GM19023 (cell line): ENCODE measurements around the gene GKN1.

ENCODE experiments used
- ATAC-seq: cut with Tn5 transposase; IDR thresholded peaks from one replicate; pipeline ENCODE4 v1.9.1; 2021; ENCODE audit warnings: mild to moderate bottlenecking, moderate library complexity; ENCODE audit not compliant: unreplicated experiment

Gene GKN1

DNA sequence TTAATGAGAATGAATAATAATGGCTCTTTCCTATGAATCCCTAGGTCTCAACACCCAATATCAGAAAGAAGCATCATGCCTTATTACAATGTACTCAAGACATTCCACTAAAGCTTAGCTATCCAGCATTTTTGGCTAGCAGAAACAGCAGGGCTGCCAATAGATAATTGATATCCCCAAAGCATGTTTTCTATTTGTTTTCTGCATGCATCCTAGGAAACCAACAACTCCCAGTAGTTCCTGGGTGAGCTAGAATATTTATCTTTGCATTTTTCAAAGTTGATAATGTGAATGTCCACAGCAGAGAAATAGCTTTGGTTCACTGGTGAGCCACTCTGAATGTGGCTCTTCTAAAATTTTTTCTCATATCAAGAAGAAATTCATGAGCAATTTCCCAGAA, 32.7 kb downstream of the GKN1 start:
- ATAC-seq, result no peak

- no peak for ATAC-seq
These were observed 33.2 kb downstream of the GKN1 start for GRCh38 chr2:69007603-69008002.

GRCh38 chr2:69010437-69011194, 36.2 kb downstream of the GKN1 start:
- ATAC-seq, result no peak

DNA sequence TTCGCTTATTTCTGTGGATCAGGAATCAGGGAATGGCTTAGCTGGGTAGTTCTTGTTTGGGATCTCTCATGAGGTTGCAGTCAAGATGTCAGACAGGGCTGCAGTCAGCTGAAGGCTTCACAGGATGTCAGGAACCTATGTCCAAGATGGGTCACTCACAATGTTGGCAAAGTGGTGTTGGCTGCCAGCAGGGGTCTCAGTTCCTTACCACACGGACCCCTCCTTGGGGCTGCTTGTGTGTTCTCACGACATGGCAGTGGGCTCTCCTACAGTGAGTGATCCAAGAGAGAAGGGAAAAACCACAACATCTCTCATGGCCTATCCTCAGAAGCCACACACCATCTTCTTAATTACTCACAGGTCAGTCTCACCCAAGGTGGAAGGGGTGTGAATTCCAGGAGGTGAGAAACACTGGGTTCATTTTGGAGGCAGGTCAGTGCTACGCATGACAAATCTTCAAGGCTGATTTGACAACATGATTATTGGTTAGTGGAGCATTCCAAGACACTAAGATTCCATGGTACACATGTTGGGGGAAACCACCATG, 37.2 kb downstream of the GKN1 start:
- ATAC-seq, result no peak

DNA sequence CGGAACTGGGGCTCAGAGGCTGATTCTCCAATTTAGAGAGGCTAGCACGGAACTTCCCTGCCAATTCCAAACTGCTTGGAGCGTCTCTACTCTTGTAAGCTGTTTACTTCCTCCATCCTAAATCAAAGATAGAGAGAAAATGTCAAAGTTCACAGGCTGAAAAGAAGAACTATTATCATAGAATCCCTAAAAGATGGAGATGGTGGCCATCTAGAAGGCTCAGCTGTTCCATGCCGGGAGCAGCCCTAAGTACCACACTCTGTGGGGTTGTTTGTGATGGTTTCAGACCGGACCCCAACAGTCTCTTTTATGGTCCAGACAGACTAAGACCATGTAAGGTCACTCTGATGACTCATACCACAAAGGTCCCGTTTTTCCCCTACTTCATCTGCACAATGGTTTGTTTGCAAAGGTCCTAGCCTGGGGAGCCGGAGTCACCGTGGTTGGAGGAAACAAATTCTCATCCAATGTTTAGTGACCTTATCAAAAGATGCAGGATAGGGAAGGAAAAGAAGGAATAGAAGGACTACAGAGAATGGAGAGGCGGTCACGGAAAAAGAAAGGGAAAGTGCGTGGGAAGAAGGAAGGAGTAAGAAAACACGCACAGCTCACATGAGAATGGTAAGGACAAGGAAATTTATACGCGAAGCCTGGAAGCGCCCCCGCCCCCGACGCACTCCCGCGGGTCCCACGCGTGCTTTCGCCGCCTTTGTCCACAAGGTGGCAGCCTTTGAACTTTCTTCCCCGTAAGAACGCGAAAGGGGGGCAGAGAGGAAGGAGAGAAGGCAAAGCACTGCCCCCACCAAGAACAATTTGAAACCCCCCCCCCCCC, 38.1 kb downstream of the GKN1 start:
- ATAC-seq, result no peak

- ATAC-seq, result no peak
These were observed 38.9 kb downstream of the GKN1 start, which contains the start of gene ANTXR1 for GRCh38 chr2:69013142-69013839. Gene ANTXR1, plus strand, starts transcription at chr2:69013179. Its CDS starts 321 bp downstream, at chr2:69013500.

DNA sequence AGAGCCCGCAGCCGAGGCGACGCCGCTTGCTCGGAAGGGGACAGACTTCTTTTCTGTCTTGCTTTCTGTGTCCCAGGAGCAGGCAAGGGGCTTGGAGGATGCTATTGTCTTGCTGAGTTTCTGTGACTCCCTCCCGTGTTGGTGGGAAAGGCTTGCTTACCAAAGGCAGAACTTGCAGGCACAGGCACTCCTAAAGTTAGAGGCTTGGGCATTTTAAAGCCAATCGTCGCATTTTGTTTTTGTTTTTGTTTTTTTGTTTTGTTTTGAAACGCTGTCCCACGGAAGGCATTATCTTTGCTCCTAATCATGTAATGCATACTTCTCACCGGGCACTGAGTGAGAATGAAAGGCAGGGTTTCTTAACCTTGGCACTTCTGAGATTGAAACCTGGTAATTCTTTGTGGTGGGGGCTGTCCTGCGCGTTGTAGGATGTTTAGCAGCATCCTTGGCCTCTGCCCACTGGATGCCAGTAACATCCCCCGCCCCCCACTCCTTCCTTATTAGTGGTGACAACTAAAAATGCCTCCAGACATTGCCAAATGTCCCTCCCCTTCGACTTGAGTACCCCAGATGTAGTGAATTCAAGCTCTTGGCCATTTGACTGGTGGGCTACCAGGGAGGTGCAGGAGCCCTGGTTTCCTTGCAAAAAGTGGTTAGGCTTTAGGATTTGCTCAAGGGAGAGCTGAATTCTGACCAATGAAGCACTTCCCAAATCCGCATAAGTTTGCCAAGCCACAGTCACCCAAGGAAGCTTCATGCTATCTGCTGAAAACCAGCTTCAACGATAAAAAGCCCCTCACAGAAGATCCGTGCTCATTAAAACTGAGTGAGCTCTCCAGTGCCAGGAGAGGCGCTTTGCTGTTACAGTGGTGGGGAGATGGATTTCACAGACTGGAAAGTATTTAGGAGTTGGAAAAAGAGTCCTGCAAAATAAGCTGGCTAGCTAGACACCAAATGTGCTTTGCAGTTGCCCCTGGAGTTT, 39.7 kb downstream of the GKN1 start:
- ATAC-seq, result no peak

GRCh38 chr2:69017080-69017479, 42.6 kb downstream of the GKN1 start:
- ATAC-seq, result no peak

DNA sequence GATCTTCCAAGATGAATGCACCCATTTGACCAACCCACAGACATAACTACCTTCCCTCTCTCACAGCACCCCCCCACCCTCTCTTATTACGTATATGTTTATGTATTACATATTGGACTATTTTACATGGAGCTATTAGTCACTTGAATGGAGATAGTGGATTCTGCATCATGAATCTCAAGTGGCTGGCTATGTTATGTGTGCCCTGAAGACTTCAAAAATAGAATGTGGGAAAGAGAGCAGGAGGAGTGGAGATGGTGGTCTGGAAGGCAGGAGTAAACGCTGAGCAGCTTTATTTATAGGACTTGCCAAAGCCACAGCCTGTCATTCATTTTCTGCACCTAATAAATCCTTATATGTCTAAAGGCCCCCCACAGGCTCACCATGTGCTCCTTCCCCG, 43.4 kb downstream of the GKN1 start:
- no peak for ATAC-seq

DNA sequence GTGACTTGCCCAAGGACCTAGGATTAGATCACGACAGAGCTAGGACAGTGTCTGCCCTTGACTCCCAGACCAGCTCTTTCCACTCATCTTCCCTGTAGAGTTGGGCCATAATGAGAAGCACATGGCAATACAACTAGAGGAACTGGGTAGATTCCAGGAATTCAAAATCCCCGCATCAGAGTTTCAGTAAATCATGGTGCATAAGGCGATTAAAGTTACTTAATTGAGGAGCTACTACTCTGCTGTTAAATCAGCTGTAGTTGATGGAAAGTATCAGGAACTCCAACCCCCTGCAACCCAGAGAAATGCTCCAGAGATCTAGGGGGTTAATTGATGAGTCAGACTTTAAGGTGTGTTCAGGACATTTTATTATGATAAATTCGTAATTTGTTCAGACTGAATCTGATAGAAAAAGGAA, 44.3 kb downstream of the GKN1 start:
- ATAC-seq, result no peak

GRCh38 chr2:69020496-69021426, 46.3 kb downstream of the GKN1 start:
- no peak for ATAC-seq

- ATAC-seq, result no peak
These were observed 47.3 kb downstream of the GKN1 start for GRCh38 chr2:69021727-69022126.

DNA sequence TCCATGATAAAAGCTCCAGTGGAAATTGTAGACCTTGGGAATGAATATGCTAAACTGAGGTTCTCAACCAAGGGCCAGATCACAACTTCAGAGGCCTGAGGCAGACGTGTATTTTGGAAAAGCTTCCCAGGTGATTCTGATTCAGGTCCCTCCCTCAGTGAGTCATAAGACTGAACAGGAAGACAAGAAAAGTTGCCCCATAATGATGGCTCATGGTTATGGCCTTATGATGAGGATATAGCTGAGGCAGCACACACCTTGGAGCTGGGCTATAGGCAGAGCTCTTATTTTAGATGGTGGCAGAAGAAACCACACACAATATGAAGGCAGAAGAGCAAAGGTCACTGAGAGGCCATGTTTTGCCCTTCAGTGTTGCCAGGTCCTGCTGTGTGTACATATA, 48.1 kb downstream of the GKN1 start:
- ATAC-seq, result no peak

GRCh38 chr2:69023236-69023635, 48.8 kb downstream of the GKN1 start:
- no peak for ATAC-seq

DNA sequence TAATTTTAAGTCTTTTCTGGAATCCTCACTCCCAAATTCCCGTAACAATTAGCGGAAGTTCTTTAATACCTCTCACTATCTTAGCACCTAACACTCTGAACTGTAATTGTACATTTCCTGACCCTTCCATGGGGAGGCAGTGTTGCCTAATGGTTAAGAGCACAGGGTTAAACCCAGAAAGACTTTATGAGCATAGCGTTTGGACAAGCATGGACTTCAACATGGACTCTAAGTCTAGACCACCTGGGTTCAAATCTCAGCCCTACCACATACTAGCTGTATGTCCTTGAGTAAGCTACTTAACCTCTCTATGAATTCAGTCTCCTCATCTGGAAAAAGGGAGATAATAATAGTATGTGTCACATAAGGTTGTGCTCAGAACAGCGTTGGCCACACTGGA, 51.6 kb downstream of the GKN1 start:
- ATAC-seq, result no peak

- ATAC-seq, result no peak
These were observed 52.4 kb downstream of the GKN1 start for GRCh38 chr2:69026691-69027459.
